NT2/D1 (cell line): ENCODE results near the gene ANTKMT.

Source experiments
- YY1 ChIP-seq: IDR thresholded peaks from 2 replicates; pipeline ENCODE4 v1.6.1; 2011; ENCODE audit not compliant: insufficient read length, insufficient read depth
- ZNF274 ChIP-seq: IDR thresholded peaks from 2 replicates; pipeline ENCODE4 v1.6.1; 2011; ENCODE audit warnings: mild to moderate bottlenecking, low read depth, low read length

DNA sequence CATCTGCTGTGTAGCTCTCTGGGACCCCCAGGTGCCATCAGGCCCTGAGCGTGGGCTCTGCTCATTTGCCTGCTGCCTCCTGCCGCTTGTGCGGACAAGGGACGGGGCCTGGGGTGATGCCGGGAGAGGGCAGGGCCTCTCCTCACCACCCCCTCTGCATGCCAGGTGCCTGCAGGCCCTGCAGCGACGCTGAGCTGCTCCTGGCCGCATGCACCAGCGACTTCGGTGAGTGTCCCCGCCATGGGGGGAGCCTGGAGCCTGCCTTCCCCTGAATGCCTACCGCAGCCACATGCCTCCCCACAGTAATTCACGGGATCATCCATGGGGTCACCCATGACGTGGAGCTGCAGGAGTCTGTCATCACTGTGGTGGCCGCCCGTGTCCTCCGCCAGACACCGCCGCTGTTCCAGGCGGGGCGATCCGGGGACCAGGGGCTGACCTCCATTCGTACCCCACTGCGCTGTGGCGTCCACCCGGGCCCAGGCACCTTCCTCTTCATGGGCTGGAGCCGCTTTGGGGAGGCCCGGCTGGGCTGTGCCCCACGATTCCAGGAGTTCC is 4.1 kb upstream of the ANTKMT start:
- TF ChIP-seq ZNF274 (no peak), YY1 (no peak)
